ENCODE data around the gene MAPK10.

Gene MAPK10

DNA sequence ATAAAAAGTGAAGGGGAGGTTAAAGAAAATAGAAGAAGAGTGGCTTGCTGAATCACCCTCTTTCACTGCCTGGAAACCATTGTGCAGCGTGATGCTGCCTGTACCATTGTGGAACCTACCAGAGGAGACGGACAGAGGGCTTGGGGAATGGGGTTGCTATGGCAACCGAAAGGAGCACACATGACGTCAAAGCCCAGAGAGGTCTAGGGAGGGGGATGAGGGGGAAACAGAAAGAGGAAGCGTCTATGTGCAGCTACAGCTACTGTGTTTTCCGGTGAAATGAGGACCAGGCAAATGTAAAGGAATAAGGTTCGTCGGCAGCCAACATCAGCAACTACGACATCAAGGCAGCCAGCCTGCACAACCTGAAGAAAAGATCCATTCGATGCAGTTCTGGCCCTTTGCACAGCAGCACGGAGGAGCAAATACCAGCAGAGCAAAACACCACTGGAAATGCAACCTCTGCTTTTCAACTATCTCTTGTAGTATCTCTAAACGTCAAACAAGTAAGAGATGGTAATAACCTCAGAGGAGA lies at the start of gene MAPK10:
MAPK10 (minus strand) TSS at position 110 of the 535 bp plus-strand sequence.
- peak; percentile 84 for DNase-seq (ENCODE audit: low read depth)
- TF ChIP-seq MAX (IDR thresholded peaks at IDR 0.05; ENCODE audit: low read depth, low read length) (0 out of 2 replicates have a peak, but pooled peaks have one; percentile 24), CTCF (IDR thresholded peaks at IDR 0.05; ENCODE audit: low read depth, low read length) (no peak), POLR2A (IDR thresholded peaks at IDR 0.05; ENCODE audit: extremely low read depth, insufficient read length) (no peak), MYC (IDR thresholded peaks at IDR 0.05; ENCODE audit: low read depth, low read length) (no peak)
- peak within 1 kb of the TSS; percentile 44 for H3K4me3 ChIP-seq (ENCODE audit: low read depth, low read length)

- H3K4me3 ChIP-seq (ENCODE audit: low read depth, low read length): no peak overlapping the region
- DNase-seq (ENCODE audit: low read depth): no peak
- TF ChIP-seq MYC (IDR thresholded peaks at IDR 0.05; ENCODE audit: low read depth, low read length) (no peak), POLR2A (IDR thresholded peaks at IDR 0.05; ENCODE audit: extremely low read depth, insufficient read length) (no peak), MAX (IDR thresholded peaks at IDR 0.05; ENCODE audit: low read depth, low read length) (no peak), CTCF (IDR thresholded peaks at IDR 0.05; ENCODE audit: low read depth, low read length) (no peak)
Observed at GRCh38 chr4:86403575-86403974, 43.7 kb upstream of the MAPK10 start.

GRCh38 chr4:86401826-86402225 lies 42.0 kb upstream of the MAPK10 start:
- TF ChIP-seq MYC (IDR thresholded peaks at IDR 0.05; ENCODE audit: low read depth, low read length): no peak
- TF ChIP-seq MAX (IDR thresholded peaks at IDR 0.05; ENCODE audit: low read depth, low read length): no peak
- TF ChIP-seq POLR2A (IDR thresholded peaks at IDR 0.05; ENCODE audit: extremely low read depth, insufficient read length): no peak
- no peak for TF ChIP-seq CTCF (IDR thresholded peaks at IDR 0.05; ENCODE audit: low read depth, low read length)
- no peak overlapping the region for H3K4me3 ChIP-seq (ENCODE audit: low read depth, low read length)
- DNase-seq (ENCODE audit: low read depth): no peak

GRCh38 chr4:86400216-86400615 lies 40.4 kb upstream of the MAPK10 start:
- H3K4me3 ChIP-seq (ENCODE audit: low read depth, low read length): no peak overlapping the region
- TF ChIP-seq POLR2A (IDR thresholded peaks at IDR 0.05; ENCODE audit: extremely low read depth, insufficient read length) (no peak), CTCF (IDR thresholded peaks at IDR 0.05; ENCODE audit: low read depth, low read length) (no peak), MYC (IDR thresholded peaks at IDR 0.05; ENCODE audit: low read depth, low read length) (no peak), MAX (IDR thresholded peaks at IDR 0.05; ENCODE audit: low read depth, low read length) (no peak)
- no peak for DNase-seq (ENCODE audit: low read depth)

DNA sequence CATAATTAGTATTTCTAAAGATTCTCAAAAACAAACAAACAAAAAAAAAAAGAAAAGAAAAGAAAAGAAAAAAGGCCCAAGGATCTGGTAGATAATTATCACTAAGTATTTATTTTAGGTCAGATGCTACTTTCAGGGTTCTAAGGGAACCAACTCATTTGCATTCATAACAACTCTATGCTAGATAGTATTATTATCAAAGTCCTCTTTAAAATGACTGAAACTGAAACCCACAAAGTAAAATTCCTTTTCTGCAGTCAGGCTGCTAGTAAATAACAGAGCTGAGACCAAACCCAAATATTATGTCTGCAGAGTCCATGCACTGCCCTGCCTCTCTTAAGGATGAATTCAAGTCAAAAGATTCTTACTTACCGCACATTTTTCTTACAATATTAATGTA lies 38.3 kb upstream of the MAPK10 start:
- no peak overlapping the region for H3K4me3 ChIP-seq (ENCODE audit: low read depth, low read length)
- TF ChIP-seq CTCF (IDR thresholded peaks at IDR 0.05; ENCODE audit: low read depth, low read length): no peak
- no peak for TF ChIP-seq POLR2A (IDR thresholded peaks at IDR 0.05; ENCODE audit: extremely low read depth, insufficient read length)
- no peak for TF ChIP-seq MAX (IDR thresholded peaks at IDR 0.05; ENCODE audit: low read depth, low read length)
- TF ChIP-seq MYC (IDR thresholded peaks at IDR 0.05; ENCODE audit: low read depth, low read length): no peak
- DNase-seq (ENCODE audit: low read depth): no peak

Measured in NB4 (cell line).